K562 (cell line): ENCODE results near the gene SNX20. TPM values are rescaled to one million over a fixed set of nuclear protein-coding genes. Genes with fewer than 3 reads are reported as not detected.

ENCODE experiments used
- ATAC-seq: fragments of 200-7000 bp; cut with Tn5 transposase; 3 replicates; pipeline ENCODE4 v1.9.1; 2020; ENCODE audit warnings: moderate library complexity
- BruUV-seq: library from RNA; stranded (reverse); fragments of 400-500 nt; replicated peaks from 2 replicates; lab custom pipeline; 2021; lab: Mats Ljungman, UMichigan
- CTCF ChIA-PET: fragments of 300-600 bp; formaldehyde crosslinking; extraction: SDS; loops from one replicate; lab custom pipeline; 2021; ENCODE audit warnings: low intra/inter-chr PET ratio; lab: Yijun Ruan, JAX
- POLR2A ChIA-PET: fragments of 300-600, 350-650 bp; sonication (Branson Sonifier 250); formaldehyde crosslinking; extraction: SDS; loops from one replicate; lab custom pipeline; 2021; ENCODE audit warnings: antibody characterized with exemption, inconsistent platforms; lab: Yijun Ruan, JAX
- DNase-seq, 4 experiments: peaks; one replicate each; pipeline versions ENCODE4 v3.0.0 to v3.0.0-alpha.2; 2011 to 2018; ENCODE audit warnings: low spot score in 3 of 4, mixed read lengths in 3 of 4; ENCODE audit errors: extremely low read depth in 1 of 4
- FAIRE-seq: peaks from 2 replicates; lab custom pipeline; 2011; peaks lifted over from hg19 to GRCh38; lab: Jason Lieb, UNC
- H2AFZ ChIP-seq: 2 replicates; pipeline ENCODE4 v1.6.0; 2011; ENCODE audit warnings: low read depth, low read length, control low read depth, inconsistent platforms
- H3K27ac ChIP-seq: fragments of 200-600 bp; 3 replicates; pipeline ENCODE4 v1.8.0; 2011; ENCODE audit warnings: low read depth, mild to moderate bottlenecking, control low read depth, inconsistent platforms, low read length, moderate library complexity, mixed read lengths; ENCODE audit errors: extremely low read depth
- H3K27me3 ChIP-seq, 2 experiments: fragments of 300-600 bp in 1 of 2; 2 replicates in 1 of 2; 3 replicates in 1 of 2; pipeline versions ENCODE4 v1.6.0 to v1.8.0; 2011; ENCODE audit warnings: inconsistent platforms in 2 of 2, low read length in 2 of 2, mild to moderate bottlenecking in 1 of 2, mixed read lengths in 1 of 2, moderate library complexity in 1 of 2; ENCODE audit not compliant: control insufficient read depth in 2 of 2, insufficient read depth in 2 of 2
- H3K36me3 ChIP-seq: fragments of 300-600 bp; 3 replicates; pipeline ENCODE4 v1.8.0; 2011; ENCODE audit warnings: mild to moderate bottlenecking, low read length, inconsistent platforms; ENCODE audit not compliant: control insufficient read depth, insufficient read depth
- H3K4me1 ChIP-seq, 2 experiments: fragments of 200-600 bp in 1 of 2; replicated peaks in 1 of 2; 2 replicates in 1 of 2; 3 replicates in 1 of 2; pipeline versions ENCODE4 v1.5.1 to v1.8.0; 2011; ENCODE audit warnings: inconsistent platforms in 2 of 2, low read length in 2 of 2, mild to moderate bottlenecking in 1 of 2, mixed read lengths in 1 of 2, moderate library complexity in 1 of 2; ENCODE audit not compliant: control insufficient read depth in 2 of 2, insufficient read depth in 2 of 2
- H3K4me2 ChIP-seq: 2 replicates; pipeline ENCODE4 v1.6.1; 2011; ENCODE audit warnings: low read length, control low read depth, inconsistent platforms, mixed read lengths; ENCODE audit not compliant: insufficient read depth
- H3K4me3 ChIP-seq: fragments of 200-600 bp; sonication (generic), shearing (Covaris generic); 2 replicates; pipeline ENCODE4 v1.5.1; 2016; ENCODE audit warnings: control low read depth, inconsistent platforms
- H3K79me2 ChIP-seq: fragments of 200-600 bp; 3 replicates; pipeline ENCODE4 v1.8.0; 2011; ENCODE audit warnings: low read length, inconsistent platforms; ENCODE audit not compliant: control insufficient read depth, insufficient read depth
- H3K9ac ChIP-seq, 2 experiments: 2 replicates each; pipeline versions ENCODE4 v1.6.0 to v1.6.1; 2011; ENCODE audit warnings: low read depth in 2 of 2, low read length in 2 of 2, control low read depth in 1 of 2, inconsistent platforms in 1 of 2, mild to moderate bottlenecking in 1 of 2, mixed read lengths in 1 of 2; ENCODE audit not compliant: insufficient read depth in 1 of 2
- H3K9me1 ChIP-seq: one replicate; pipeline ENCODE4 v1.6.0; 2011; ENCODE audit warnings: inconsistent platforms, mild to moderate bottlenecking, low read length, moderate library complexity; ENCODE audit not compliant: control insufficient read depth, insufficient read depth
- H3K9me3 ChIP-seq: replicated peaks from 2 replicates; pipeline ENCODE4 v1.5.1; 2011; ENCODE audit warnings: low read depth, low read length, inconsistent platforms; ENCODE audit not compliant: control insufficient read depth, insufficient read depth
- H4K20me1 ChIP-seq: replicated peaks from 2 replicates; pipeline ENCODE4 v1.6.1; 2011; ENCODE audit warnings: low read length, inconsistent platforms, mixed read lengths; ENCODE audit not compliant: control insufficient read depth, insufficient read depth
- GATAD2A ChIP-seq: fragments of 450-650 bp; IDR thresholded peaks from 2 replicates; pipeline ENCODE4 v1.6.1; 2017
- MEF2A ChIP-seq: IDR thresholded peaks from 2 replicates; pipeline ENCODE4 v1.6.1; 2011; ENCODE audit warnings: low read depth, mild to moderate bottlenecking, low read length, moderate library complexity; ENCODE audit not compliant: control insufficient read depth
- NR2C1 ChIP-seq, 2 experiments: fragments of 450-650 bp; IDR thresholded peaks; 2 replicates each; pipeline ENCODE4 v1.6.1; 2017; ENCODE audit warnings: mild to moderate bottlenecking in 2 of 2, antibody characterized with exemption in 1 of 2, inconsistent platforms in 1 of 2, missing compliant biosample characterization in 1 of 2, missing genetic modification characterization in 1 of 2
- OTX1 ChIP-seq: fragments of 450-650 bp; formaldehyde crosslinking; IDR thresholded peaks from 2 replicates; pipeline ENCODE4 v1.4.0; 2022; ENCODE audit warnings: mild to moderate bottlenecking
- PHTF2 ChIP-seq: fragments of 250-450 bp; sonication (Bioruptor Pico); IDR thresholded peaks from 2 replicates; pipeline ENCODE4 v1.5.0; 2021; ENCODE audit warnings: mild to moderate bottlenecking
- SP2 ChIP-seq: IDR thresholded peaks from 2 replicates; pipeline ENCODE4 v1.6.1; 2011; ENCODE audit warnings: mild to moderate bottlenecking, low read depth, low read length, moderate library complexity; ENCODE audit not compliant: poor library complexity, severe bottlenecking; ENCODE audit errors: extremely low read depth
- ZFP30 ChIP-seq: fragments of 250-450 bp; sonication (Bioruptor Pico); IDR thresholded peaks from 2 replicates; pipeline ENCODE4 v1.8.0; 2022; ENCODE audit warnings: moderate library complexity, mild to moderate bottlenecking, inconsistent platforms, borderline replicate concordance
- WGBS: fragments of 100-300 bp; shearing (Covaris generic); methylation state at CpG from one replicate; pipeline ENCODE4 v1.1.6; 2016; ENCODE audit warnings: low coverage, mixed read lengths; ENCODE audit not compliant: insufficient coverage; ENCODE audit errors: missing lambda C conversion rate; 5-methylcytosine and 5-hydroxymethylcytosine counted together
- in situ Hi-C: fragments of 300-500 bp; cut with MboI; formaldehyde crosslinking; loops from 4 replicates; pipeline ENCODE4 v1.15.0; 2018; ENCODE audit warnings: inconsistent platforms, mixed read lengths
- intact Hi-C: fragments of 100-400 bp; cut with micrococcal nuclease; formaldehyde crosslinking; loops from 2 replicates; pipeline ENCODE4 v1.14.2; 2022
- polyA plus RNA-seq, 8 experiments: library from polyadenylated mRNA; depleted of rRNA in 4 of 8; stranded (reverse) in 5 of 8; unstranded in 3 of 8; fragments of >200 nt; fragmentation: Nextera tagmentation in 2 of 8; fragmentation: Illumina TruSeq in 1 of 8; extraction: Ambion mirVana in 2 of 8; extraction: Trizol in 1 of 8; gene quantifications; 2 replicates each; pipeline versions ENCODE4 v1.2.1 to v1.2.3, GENCODE V29; 2011 to 2014; ENCODE audit warnings: inconsistent platforms in 1 of 8, missing spikeins in 1 of 8
- total RNA-seq, 7 experiments: library from RNA; depleted of rRNA in 6 of 7; stranded (reverse); fragments of >200 nt in 6 of 7; fragmentation: Illumina TruSeq in 2 of 7; extraction: Trizol in 2 of 7; gene quantifications; 2 replicates each; pipeline versions ENCODE4 v1.2.1 to v1.2.3, GENCODE V29; 2011 to 2021; ENCODE audit warnings: low replicate concordance in 1 of 7
- TF ChIP-seq, protein P1 (sequence below): fragments of 250-450 bp; sonication (Bioruptor Pico); IDR thresholded peaks from 2 replicates; pipeline ENCODE4 v1.9.0; 2021; ENCODE audit warnings: mild to moderate bottlenecking, inconsistent platforms
- TF ChIP-seq, protein P2 (sequence below), 2 experiments: fragments of 450-650 bp; formaldehyde crosslinking in 1 of 2; IDR thresholded peaks; 2 replicates each; pipeline versions ENCODE4 v1.4.0 to v1.6.1; 2014 to 2020; ENCODE audit warnings: mild to moderate bottlenecking in 2 of 2, borderline replicate concordance in 1 of 2, low read depth in 1 of 2

The SNX20 gene
- total and polyA plus RNA-seq, 9 of the 15 experiments (the other 6 are each of a cell fraction or from before 2014, with no cell fraction given), result 0.04 to 0.07 TPM; not detected in 7

DNA sequence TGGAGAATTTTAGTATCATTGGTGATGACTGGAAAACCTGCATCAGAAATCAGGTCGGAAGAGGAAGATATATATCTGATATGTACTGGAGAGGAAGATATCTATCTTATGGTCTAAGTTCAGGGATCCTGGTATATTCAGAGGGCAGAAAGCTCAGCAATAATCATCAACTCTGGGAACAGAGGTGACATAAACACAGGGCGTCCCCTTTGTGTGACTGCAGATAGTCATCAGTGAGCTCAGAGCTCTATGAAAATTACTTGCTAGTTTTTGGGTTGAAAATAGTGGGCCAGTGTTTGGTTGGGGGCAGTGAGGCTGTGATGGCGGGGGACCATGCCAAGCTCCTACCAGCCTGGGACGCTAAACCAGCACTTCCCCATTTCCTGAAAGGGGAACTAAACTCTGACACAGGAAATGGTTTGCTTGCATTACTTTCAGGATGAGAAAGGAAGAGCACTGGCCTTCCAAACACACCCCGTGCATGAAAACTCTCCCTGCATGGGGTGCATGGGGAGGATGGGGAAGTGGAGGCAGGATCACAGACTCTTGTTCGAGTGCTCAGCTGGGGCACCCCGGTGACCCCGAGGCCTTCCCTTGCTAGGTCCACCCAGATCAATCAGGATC lies 28.1 kb upstream of the SNX20 start:
- Histone ChIP-seq H3K9me1 (no peaks in the 10 kb centered on the region), H3K27me3 (peaks cover 12 to 37% of the 10 kb centered on the region in 2 experiments; a peak in 4 of 5 replicates), H3K79me2 (no peaks in the 10 kb centered on the region), H3K4me3 (no peak overlapping the region), H3K36me3 (no peaks in the 10 kb centered on the region), H3K9ac (no peak overlapping the region), H3K4me2 (no peak overlapping the region), H3K4me1 (peaks cover 0 to 13% of the 10 kb centered on the region in 2 experiments; a peak in 3 of 5 replicates), H2AFZ (no peak overlapping the region), H4K20me1 (no peaks in the 10 kb centered on the region), H3K27ac (no peak overlapping the region), H3K9me3 (no peaks in the 10 kb centered on the region)
- POLR2A ChIA-PET, result no interaction called here
- FAIRE-seq (no peak), ATAC-seq (no peak), DNase-seq (no peak)
- no TSS peak for BruUV-seq
- intact Hi-C loops (no loop called here), in situ Hi-C loops (no loop called here)
- 4% methylated on average over 8 of the region's 8 CpGs for WGBS
- CTCF ChIA-PET, result no interaction called here
- TF ChIP-seq, protein P1, sequence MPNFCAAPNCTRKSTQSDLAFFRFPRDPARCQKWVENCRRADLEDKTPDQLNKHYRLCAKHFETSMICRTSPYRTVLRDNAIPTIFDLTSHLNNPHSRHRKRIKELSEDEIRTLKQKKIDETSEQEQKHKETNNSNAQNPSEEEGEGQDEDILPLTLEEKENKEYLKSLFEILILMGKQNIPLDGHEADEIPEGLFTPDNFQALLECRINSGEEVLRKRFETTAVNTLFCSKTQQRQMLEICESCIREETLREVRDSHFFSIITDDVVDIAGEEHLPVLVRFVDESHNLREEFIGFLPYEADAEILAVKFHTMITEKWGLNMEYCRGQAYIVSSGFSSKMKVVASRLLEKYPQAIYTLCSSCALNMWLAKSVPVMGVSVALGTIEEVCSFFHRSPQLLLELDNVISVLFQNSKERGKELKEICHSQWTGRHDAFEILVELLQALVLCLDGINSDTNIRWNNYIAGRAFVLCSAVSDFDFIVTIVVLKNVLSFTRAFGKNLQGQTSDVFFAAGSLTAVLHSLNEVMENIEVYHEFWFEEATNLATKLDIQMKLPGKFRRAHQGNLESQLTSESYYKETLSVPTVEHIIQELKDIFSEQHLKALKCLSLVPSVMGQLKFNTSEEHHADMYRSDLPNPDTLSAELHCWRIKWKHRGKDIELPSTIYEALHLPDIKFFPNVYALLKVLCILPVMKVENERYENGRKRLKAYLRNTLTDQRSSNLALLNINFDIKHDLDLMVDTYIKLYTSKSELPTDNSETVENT (CRISPR knock-in tag), result no peak
- TF ChIP-seq SP2 (no peak), NR2C1 (IDR thresholded peaks at IDR 0.05) (no peak), NR2C1 (tag; IDR thresholded peaks at IDR 0.05) (peak; percentile 70), GATAD2A (no peak), ZFP30 (no peak), MEF2A (no peak), PHTF2 (CRISPR knock-in tag) (no peak), OTX1 (no peak)
- TF ChIP-seq, protein P2, sequence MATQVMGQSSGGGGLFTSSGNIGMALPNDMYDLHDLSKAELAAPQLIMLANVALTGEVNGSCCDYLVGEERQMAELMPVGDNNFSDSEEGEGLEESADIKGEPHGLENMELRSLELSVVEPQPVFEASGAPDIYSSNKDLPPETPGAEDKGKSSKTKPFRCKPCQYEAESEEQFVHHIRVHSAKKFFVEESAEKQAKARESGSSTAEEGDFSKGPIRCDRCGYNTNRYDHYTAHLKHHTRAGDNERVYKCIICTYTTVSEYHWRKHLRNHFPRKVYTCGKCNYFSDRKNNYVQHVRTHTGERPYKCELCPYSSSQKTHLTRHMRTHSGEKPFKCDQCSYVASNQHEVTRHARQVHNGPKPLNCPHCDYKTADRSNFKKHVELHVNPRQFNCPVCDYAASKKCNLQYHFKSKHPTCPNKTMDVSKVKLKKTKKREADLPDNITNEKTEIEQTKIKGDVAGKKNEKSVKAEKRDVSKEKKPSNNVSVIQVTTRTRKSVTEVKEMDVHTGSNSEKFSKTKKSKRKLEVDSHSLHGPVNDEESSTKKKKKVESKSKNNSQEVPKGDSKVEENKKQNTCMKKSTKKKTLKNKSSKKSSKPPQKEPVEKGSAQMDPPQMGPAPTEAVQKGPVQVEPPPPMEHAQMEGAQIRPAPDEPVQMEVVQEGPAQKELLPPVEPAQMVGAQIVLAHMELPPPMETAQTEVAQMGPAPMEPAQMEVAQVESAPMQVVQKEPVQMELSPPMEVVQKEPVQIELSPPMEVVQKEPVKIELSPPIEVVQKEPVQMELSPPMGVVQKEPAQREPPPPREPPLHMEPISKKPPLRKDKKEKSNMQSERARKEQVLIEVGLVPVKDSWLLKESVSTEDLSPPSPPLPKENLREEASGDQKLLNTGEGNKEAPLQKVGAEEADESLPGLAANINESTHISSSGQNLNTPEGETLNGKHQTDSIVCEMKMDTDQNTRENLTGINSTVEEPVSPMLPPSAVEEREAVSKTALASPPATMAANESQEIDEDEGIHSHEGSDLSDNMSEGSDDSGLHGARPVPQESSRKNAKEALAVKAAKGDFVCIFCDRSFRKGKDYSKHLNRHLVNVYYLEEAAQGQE (IDR thresholded peaks at IDR 0.05; ENCODE audit: borderline replicate concordance), result no peak
- TF ChIP-seq, protein P2 (CRISPR knock-in tag; IDR thresholded peaks at IDR 0.05; ENCODE audit: low read depth), result no peak
